ENCODE data around the gene TRABD2B.

TRABD2B gene

GRCh38 chr1:47751193-47751592 is 246.0 kb downstream of the TRABD2B start:
- DNase-seq = no peak

- no peak for DNase-seq
Observed at GRCh38 chr1:47745715-47746609, 251.2 kb downstream of the TRABD2B start.

- DNase-seq = no peak
Observed at GRCh38 chr1:47742890-47743760, 254.1 kb downstream of the TRABD2B start.

GRCh38 chr1:47738560-47739182 is 258.5 kb downstream of the TRABD2B start:
- DNase-seq = no peak

- no peak for DNase-seq
Observed at GRCh38 chr1:47732489-47732888, 264.7 kb downstream of the TRABD2B start.

GRCh38 chr1:47731730-47732129 is 265.5 kb downstream of the TRABD2B start:
- DNase-seq = no peak

GRCh38 chr1:47729685-47730084 is 267.5 kb downstream of the TRABD2B start:
- no peak for DNase-seq

GRCh38 chr1:47727697-47728085 is 269.5 kb downstream of the TRABD2B start:
- DNase-seq = no peak

GRCh38 chr1:47727051-47727696 is 270.0 kb downstream of the TRABD2B start:
- no peak for DNase-seq

GRCh38 chr1:47725992-47726855 is 271.0 kb downstream of the TRABD2B start:
- no peak for DNase-seq

GRCh38 chr1:47725511-47725991 is 271.6 kb downstream of the TRABD2B start:
- DNase-seq = no peak

- DNase-seq = no peak
Observed at GRCh38 chr1:47725000-47725473, 272.1 kb downstream of the TRABD2B start.

GRCh38 chr1:47724432-47724999 is 272.7 kb downstream of the TRABD2B start:
- DNase-seq = no peak

- no peak for DNase-seq
Observed at GRCh38 chr1:47722909-47723580, 274.1 kb downstream of the TRABD2B start.

- no peak for DNase-seq
Observed at GRCh38 chr1:47722101-47722500, 275.1 kb downstream of the TRABD2B start.

- DNase-seq = no peak
Observed at GRCh38 chr1:47720111-47720510, 277.1 kb downstream of the TRABD2B start.

- DNase-seq = no peak
Observed at GRCh38 chr1:47717341-47717740, 279.8 kb downstream of the TRABD2B start.

- no peak for DNase-seq
Observed at GRCh38 chr1:47713975-47714767, 283.0 kb downstream of the TRABD2B start.

- no peak for DNase-seq
Observed at GRCh38 chr1:47713333-47713953, 283.7 kb downstream of the TRABD2B start.
